Activated T-cell treated with anti-CD3 and anti-CD28 coated beads, Interleukin-2, amount 50 U/mL, for 1 hour (primary cell): ENCODE data around the gene BIRC3.
"Not testable (repeated sequence)": the region's sequence is repeated elsewhere in the genome, so short reads cannot be mapped to it uniquely, and the experiment has no call there.

Experiments used
- DNase-seq: peaks from one replicate; pipeline ENCODE4 v3.0.0-alpha.2; 2020

The BIRC3 gene

DNA sequence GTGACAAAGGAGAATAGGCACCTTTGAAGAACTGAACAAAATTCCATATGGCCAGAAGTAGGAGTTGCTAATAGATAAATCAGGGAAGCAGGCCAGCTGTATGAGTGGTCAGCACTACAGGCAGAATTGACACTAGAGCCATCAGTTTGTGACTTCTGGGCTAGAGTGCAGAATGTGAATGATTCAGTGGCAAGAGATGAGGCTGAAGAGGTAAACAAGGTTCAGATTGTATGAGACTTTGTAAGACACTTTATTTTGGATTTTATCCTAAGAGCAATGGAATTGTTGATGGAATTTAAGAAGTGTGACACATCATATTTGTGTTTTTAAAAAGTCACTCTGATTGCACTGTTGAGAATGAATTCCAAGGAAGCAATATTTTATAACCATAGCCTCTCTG lies 12.9 kb downstream of the BIRC3 start:
- DNase-seq: no peak

DNA sequence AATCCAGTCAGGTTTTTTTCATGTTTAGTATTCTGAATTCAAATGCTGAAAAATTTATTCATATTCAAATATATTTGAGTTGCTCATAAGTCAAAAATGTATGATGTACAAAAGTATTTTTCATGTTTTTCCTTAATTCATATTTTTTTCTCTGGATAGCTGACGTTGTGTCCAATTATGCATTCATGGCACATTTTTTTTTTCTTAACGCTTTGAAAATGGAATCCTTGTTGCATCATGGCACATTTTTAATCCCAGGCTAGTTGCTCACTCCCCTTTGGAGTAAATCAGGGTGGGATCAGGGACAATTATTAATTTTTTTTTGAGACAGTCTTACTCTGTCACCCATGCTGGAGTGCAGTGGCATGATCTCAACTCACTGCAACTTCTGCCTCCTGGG lies 14.1 kb downstream of the BIRC3 start:
- DNase-seq: no peak

- no peak for DNase-seq
These were observed 15.3 kb downstream of the BIRC3 start for GRCh38 chr11:102332611-102332994.

DNA sequence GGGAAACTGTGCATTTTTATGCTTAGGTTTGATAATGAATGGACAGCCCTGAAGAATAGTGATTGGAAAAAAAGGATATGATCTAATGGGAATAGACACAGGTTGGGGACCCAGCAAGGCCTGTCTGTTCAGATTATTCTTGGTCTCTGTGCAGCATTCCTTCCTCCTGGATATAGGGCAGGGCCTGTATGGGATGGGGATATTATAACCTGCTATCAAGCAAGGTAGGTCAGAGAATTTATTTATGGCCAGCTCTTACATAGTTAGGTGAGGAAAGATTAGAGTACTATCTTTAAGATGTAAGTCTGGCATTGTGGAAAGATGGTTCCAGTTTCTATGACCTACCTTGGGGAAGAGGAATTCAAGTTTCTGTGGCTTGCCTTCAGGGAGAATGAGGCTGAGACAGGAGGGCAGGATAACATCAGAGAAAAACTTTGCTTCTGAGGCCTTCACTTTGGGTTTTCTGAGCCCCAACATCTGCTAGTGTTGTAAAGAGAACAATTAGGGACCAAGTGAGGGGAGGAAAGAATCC lies 21.3 kb downstream of the BIRC3 start:
- DNase-seq: no peak

GRCh38 chr11:102341311-102341710 lies 24.0 kb downstream of the BIRC3 start:
- not testable (repeated sequence) for DNase-seq

DNA sequence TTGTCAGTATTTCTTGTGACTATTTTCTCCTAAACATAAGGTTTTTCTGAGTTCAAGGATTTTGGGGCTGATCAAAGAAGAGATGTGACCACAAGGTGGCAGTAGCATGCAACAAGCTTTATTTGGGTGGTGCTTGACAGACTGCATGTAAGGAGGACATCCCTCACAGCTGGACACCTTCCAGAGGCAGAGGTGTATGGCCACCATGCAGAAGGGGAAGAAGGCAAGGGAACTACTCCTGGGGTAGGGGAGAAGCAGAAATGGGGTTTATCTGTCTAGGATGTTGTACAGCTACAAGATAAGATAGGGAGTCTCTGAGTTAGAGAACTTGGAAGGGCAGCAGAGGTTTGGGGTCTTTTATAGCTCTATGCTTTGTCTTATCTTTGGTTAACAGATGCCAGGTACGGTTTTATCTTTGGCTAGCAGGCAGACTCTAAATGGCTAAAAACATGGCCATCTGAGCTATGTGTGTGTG lies 24.6 kb downstream of the BIRC3 start:
- DNase-seq: peak; percentile 66

DNA sequence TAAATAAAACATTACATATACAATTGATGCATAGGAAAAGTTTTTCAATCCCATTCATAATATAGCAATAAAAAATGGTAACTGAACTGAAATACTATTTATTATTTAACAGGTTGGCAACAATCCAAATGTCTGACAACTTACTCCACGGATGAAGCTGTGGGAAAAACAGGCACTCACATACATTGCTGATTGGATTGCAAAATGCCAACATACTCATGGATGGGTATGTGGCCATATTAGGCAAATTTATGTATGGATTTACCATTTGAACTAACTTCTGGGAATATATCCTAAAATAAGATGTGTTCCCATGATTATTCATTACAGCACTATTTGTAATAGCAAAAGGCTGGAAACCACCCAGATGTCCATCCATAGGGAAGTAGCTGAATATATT lies 26.5 kb downstream of the BIRC3 start:
- DNase-seq: no peak

- DNase-seq: no peak
These were observed 28.6 kb downstream of the BIRC3 start for GRCh38 chr11:102345904-102346303.

- no peak for DNase-seq
These were observed 29.1 kb downstream of the BIRC3 start for GRCh38 chr11:102346456-102346747.

GRCh38 chr11:102346748-102347461 lies 29.6 kb downstream of the BIRC3 start, which contains the start of gene BIRC2:
TSS of gene BIRC2 (plus strand) at chr11:102347214. CDS start at chr11:102349855, 2,641 bp downstream.
- DNase-seq: peak; percentile 99

- no peak for DNase-seq
These were observed 30.4 kb downstream of the BIRC3 start for GRCh38 chr11:102347462-102348370.

DNA sequence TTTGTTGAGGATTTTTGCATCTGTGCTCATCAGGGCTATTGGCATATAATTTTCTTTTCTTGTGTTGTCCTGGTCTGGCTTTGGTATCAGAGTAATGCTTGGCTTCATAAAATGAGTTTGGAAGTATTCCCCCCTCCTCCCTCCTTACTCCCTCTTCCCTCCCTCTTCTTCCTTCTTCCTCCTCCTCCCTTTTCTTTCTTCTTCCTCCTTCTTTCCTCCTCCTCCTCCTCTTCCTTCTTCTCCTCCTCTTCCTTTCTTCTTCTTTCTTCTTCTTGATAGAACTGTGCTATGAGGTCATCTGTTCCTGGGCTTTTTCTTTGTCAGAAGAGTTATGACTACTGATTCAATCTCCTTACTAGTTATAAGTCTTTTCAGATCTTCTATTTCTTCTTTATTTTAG lies 39.8 kb downstream of the BIRC3 start:
- DNase-seq: no peak

GRCh38 chr11:102359372-102359771 lies 42.1 kb downstream of the BIRC3 start:
- no peak for DNase-seq

DNA sequence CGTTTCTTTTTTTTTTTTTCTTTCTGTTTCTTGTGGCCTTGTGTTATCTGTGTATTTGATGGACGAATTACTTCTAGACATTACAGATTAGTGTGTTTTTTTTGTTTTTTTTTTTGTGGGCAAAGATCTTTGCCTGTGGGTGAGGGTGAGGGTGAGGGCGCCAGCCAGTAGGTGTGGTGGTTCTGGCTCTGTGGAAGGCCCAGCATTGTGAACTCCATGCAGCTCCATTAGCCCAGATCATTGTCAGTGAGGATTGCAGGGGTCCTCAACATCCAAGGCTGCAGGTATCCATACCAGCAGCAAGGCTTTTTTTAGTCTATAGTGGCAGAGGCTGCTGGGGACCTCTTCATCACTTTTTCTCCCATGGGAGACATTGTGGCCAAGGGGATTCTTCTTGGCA lies 43.4 kb downstream of the BIRC3 start:
- DNase-seq: peak; percentile 50

DNA sequence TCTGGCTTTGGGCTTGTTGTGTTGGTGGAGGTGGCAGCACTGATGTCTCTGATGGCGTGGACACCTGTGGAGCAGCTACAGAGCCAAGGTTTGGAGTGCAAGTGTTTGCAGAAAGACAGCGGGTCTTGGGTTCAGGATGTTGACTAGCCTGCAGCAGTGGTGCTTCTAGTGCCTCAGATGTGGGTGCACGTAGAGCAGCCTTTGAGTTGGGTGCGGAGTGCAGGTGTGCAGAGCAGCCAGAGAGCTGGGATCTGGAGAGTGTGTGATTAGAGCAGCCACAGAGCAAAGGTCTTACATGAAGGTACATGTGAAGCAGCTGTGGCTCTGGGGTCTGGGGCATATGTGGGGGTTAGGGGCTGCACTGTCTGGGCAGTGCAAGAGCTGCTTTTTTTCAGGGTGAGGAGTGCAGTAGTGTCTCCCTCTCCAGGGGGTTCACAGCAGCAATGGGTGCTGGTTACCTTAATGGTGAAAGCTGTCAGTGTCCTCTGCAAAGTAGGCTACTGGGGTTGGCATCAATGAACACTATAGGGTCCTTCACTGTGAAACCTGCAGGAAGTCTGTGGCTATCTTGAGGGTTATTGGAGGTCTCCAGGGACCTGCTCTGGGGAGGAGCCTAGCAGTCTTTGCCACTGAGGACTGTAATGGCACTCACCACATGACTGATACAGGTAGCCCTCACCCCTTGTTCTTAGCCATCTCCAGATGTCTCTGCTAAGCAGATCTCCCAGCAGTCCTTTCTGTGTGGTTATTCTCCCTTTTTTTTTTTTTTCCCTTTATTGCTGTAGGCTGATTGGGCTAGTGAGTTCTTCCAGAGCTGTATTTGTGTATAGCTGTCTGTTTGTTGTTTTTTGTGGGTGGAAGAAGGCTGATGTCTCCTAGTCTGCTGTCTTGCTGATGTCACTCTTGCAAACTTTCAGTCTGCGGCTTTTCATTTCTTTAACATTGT lies 44.1 kb downstream of the BIRC3 start:
- peak; percentile 58 for DNase-seq

- no peak for DNase-seq
These were observed 47.7 kb downstream of the BIRC3 start for GRCh38 chr11:102364991-102365390.

- DNase-seq: no peak
These were observed 50.1 kb downstream of the BIRC3 start for GRCh38 chr11:102367364-102367763.

GRCh38 chr11:102368472-102368871 lies 51.2 kb downstream of the BIRC3 start:
- no peak for DNase-seq

DNA sequence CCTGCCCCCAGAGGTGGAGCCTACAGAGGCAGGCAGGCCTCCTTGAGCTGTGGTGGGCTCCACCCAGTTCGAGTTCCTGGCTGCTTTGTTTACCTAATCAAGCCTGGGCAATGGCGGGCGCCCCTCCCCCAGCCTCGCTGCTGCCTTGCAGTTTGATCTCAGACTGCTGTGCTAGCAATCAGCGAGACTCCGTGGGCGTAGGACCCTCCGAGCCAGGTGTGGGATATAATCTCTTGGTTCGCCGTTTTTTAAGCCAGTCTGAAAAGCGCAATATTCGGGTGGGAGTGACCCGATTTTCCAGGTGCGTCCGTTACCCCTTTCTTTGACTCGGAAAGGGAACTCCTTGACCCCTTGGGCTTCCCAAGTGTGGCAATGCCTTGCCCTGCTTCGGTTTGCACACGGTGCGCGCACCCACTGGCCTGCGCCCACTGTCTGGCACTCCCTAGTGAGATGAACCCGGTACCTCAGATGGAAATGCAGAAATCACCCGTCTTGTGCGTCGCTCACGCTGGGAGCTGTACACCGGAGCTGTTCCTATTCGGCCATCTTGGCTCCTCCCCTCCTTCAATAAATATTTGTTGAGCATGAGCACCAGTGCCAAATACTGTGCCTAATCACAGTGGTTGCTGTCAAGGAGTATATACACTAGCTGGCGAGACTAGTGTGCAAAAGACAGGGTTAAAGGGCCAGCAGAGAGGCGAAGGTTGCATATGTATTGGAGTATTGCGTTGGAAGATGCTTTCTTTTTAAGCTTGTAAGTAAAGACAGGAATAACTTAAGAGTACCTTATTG lies 57.5 kb downstream of the BIRC3 start:
- DNase-seq: not testable (repeated sequence)

DNA sequence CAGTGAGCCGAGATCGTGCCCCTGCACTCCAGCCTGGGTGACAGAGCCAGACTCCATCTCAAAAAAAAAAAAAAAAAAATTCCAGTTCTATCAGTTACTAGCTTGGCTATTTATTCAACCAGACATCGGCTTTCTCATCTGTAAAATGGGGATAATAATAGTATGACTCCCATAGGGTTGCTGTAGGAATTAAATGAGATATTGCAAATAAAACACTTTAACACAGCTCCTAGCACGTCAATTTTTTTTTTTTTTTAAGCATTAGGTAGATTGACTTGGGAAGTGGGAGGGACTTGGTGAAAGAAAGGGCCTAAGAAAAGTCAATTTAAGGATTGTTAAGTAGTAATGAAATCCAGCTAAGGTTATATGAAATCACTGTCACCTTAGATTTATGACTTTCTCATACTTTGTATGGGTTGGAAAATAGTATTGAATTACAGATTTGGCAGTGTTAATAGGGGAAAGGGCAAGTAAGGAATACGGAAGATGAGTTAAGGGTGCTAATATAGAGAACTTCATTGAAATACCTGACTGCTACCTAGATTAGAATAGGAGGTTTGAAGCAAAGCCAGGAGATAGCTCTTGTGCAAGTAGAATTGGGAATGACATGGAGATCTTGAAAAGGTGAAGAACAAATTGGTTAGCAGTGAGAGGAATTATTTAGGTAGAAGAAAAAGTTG lies 58.6 kb downstream of the BIRC3 start:
- DNase-seq: no peak

DNA sequence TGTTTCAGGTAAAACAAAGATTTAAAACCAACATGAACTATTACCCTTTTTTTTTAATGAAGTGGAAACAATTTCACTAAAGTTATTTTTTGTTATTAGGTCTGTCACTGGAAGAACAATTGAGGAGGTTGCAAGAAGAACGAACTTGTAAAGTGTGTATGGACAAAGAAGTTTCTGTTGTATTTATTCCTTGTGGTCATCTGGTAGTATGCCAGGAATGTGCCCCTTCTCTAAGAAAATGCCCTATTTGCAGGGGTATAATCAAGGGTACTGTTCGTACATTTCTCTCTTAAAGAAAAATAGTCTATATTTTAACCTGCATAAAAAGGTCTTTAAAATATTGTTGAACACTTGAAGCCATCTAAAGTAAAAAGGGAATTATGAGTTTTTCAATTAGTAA lies 60.6 kb downstream of the BIRC3 start:
- DNase-seq: no peak
